ENCODE measurements around the gene NCS1. TPM values are rescaled to one million over a fixed set of nuclear protein-coding genes. Genes with fewer than 3 reads are reported as not detected.

NCS1 gene
- 30.0 and 49.5 TPM in 2 replicates for total RNA-seq (2014; rRNA removed; shearing (Covaris generic))

DNA sequence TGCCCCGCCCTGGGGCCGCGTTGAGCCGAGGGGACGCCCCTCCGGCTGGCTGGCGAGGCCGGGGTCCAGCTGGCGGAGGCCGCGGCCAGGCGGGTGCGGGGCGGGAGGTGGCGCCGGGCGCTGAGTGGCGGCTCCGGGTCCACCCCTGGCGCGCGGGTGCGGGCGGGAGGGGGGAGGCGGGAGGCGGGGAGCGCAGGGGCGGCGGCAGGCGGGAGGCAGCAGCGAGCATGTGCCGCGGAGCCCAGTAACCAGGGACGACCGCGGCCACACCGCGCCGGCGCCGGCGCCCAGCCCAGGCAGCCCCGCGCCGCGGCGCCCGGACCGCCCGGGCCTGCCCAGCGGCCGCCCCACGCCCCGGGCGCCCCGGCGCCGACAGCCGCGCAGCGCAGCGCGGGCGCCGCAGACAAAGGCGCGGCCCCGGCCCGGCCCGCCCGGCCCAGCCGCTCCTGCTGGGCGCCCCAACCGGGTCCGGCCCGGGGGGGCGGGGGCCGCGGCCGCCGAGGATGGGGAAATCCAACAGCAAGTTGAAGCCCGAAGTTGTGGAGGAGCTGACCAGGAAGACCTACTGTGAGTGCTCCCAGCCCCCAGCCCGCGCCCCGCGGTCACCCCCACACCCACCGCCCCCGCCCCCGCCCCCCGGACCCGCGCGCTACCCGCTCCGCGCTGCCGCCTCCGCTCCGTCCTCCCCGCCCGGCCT, at the start of gene NCS1:
TSS of gene NCS1 (plus strand) at position 244 of the 697 bp plus-strand sequence. CDS start at position 504, 260 bp downstream.
- DNase-seq (ENCODE audit: low read depth) = peak; percentile 64

GRCh38 chr9:130122456-130122855, 49.7 kb upstream of the NCS1 start:
- no peak for DNase-seq (ENCODE audit: low read depth)

- no peak for DNase-seq (ENCODE audit: low read depth)
Measured at GRCh38 chr9:130124085-130124860, 47.9 kb upstream of the NCS1 start.

GRCh38 chr9:130126721-130127433, 45.3 kb upstream of the NCS1 start:
- DNase-seq (ENCODE audit: low read depth) = no peak

- peak; percentile 50 for DNase-seq (ENCODE audit: low read depth)
Measured at GRCh38 chr9:130128251-130128650, 44.0 kb upstream of the NCS1 start.

DNA sequence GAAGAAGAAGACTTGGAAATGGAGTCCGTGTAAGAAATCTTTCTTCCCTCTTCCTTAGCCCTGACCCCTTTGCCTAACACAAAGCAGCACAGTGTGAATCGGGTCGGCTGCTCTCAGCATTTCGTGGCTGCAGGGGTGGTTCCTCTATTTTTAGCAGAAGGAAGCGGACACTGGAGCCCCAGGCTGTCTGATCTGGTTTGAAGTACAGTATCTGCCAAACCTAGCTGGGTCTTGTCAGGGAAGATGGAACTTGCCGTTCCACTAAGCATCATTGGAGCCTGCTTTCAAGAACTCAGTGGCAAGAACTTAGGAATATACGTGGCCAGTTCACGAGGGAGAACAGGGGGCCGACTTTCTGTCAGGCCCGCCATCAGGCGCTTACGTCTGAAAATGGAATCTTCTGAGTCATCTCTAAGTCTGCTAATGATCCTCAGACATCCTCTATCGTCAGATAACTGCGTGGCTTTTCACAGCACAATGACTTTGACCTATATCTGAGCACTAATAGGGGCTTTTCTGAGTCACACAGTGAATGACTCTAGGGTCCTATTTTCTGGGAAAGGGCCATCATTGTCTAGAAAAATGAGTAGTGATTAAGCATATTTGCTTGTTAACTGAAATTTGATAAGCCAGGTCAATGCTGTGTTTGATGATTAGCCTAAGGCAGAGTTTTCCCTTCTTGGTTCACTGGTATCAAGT, 43.3 kb upstream of the NCS1 start:
- DNase-seq (ENCODE audit: low read depth) = peak; percentile 90

- DNase-seq (ENCODE audit: low read depth) = no peak
Measured at GRCh38 chr9:130129432-130130061, 42.7 kb upstream of the NCS1 start.

DNA sequence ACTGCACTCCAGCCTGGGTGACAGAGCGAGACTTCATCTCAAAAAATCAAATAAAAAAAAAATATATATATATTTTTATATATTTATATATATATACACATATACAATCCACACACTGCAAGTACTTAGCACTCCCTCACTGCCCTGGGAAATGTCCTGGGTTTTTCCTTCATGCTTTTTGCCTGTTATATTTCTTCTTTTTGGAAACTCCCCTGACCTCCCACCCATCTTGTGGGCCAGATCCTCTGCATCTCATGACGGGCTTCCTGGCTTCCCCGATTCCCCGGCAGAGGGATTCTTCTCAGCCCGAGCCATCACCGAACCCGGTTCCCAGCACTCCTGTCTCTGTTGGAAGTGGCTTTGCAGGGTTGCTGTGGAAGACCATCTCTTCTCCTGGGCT, 39.5 kb upstream of the NCS1 start:
- DNase-seq (ENCODE audit: low read depth) = no peak

DNA sequence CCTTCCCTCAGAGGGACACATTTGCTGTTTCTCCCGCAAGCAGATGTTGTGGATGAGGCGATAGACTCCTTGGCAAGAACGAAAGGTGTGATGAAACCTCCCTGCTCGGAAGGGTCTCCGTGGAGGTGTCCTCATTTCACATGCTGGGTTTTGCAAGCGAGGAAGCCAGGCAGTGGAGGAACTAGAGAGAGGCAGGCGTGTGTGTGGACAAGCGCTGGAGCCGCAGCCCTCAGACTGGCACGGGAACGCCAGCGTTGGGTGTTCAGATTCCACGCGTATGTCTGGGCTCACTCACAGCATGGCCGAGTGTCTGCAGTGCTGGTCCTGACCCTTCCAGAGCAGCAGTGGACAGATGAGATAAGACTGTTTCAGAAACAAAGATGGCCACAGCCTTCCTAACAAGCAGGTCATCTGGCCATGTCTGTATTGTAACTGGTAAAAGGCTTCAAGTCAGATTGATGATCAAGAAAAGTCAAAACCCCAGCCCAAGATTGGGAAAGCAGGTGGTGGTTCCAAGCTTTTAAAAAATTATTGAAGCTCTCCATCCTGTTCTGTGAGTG, 35.0 kb upstream of the NCS1 start:
- DNase-seq (ENCODE audit: low read depth) = no peak

- DNase-seq (ENCODE audit: low read depth) = no peak
Measured at GRCh38 chr9:130137641-130138081, 34.5 kb upstream of the NCS1 start.

- peak; percentile 93 for DNase-seq (ENCODE audit: low read depth)
Measured at GRCh38 chr9:130138171-130138653, 34.0 kb upstream of the NCS1 start.

GRCh38 chr9:130138791-130139190, 33.4 kb upstream of the NCS1 start:
- peak; percentile 99 for DNase-seq (ENCODE audit: low read depth)

GRCh38 chr9:130139251-130139650, 33.0 kb upstream of the NCS1 start:
- no peak for DNase-seq (ENCODE audit: low read depth)

- no peak for DNase-seq (ENCODE audit: low read depth)
Measured at GRCh38 chr9:130140706-130141105, 31.5 kb upstream of the NCS1 start.

GRCh38 chr9:130142056-130142455, 30.1 kb upstream of the NCS1 start:
- DNase-seq (ENCODE audit: low read depth) = no peak

- DNase-seq (ENCODE audit: low read depth) = no peak
Measured at GRCh38 chr9:130142641-130143040, 29.6 kb upstream of the NCS1 start.

DNA sequence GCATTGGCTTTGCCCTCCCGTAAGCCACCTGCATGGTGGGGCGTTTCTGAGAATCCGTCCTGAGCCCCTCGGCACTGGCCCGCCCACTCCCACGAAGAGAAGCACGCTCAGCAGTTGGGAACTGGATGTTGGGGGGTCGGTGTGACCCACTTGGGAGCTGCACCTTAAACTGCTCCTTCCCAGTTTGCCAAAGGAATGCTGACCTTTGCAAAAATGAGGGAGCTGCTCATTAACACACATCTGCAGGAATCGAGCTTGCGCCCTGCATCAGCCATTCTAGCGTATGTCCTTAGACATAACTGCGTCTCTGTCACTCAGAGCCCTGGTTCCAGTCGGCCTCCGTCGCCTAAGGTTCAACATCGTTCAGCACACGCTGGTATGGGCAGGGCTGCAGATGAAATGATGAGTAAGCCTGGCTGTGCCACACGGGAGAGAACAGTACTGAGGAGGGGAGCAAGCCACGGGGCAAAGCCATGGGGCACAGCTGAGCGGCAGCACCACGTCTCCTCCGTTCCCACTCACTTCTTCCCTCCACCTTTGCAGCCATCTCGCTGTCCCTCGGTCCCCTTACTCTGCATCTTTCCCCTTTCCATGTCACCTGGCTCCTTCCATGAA, 28.8 kb upstream of the NCS1 start:
- DNase-seq (ENCODE audit: low read depth) = peak; percentile 43

GRCh38 chr9:130143958-130144366, 28.2 kb upstream of the NCS1 start:
- peak; percentile 90 for DNase-seq (ENCODE audit: low read depth)

GRCh38 chr9:130144703-130145102, 27.5 kb upstream of the NCS1 start:
- DNase-seq (ENCODE audit: low read depth) = no peak

GRCh38 chr9:130145658-130146057, 26.5 kb upstream of the NCS1 start:
- DNase-seq (ENCODE audit: low read depth) = no peak

Data from M059J (cell line).